HG02885 (cell line): ENCODE data around the gene SRRM2.

ENCODE experiments used
- ATAC-seq: cut with Tn5 transposase; IDR thresholded peaks from one replicate; pipeline ENCODE4 v1.9.1; 2021; ENCODE audit warnings: mild to moderate bottlenecking; ENCODE audit not compliant: unreplicated experiment, poor library complexity

Gene SRRM2

GRCh38 chr16:2737238-2737605 lies 15.2 kb upstream of the SRRM2 start:
- ATAC-seq: no peak

DNA sequence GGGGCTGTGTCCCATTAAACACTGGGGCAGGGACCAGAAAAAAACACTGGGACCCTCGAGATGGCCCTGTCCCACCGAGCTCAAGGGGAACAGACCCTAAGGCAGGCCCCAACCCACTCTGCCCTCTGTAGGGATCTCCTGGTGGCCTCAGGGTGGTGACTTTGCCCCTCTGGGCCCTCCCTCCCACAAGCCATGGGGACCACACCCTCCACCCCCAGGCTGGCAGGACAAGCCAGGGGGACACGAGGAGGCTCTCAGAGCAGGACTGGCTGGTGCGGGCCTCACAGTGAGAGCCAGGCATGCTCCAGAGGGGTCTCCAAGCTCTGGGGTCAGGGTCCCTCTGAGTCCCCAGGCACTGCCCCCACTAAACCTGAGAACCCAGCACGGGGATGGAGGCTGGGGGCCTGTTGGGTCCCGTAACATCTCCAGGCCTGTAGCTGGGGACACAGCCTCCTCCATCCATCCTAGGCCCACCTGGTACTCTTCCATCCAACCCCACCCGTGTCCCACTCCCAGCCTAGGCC lies 14.5 kb upstream of the SRRM2 start:
- ATAC-seq: no peak

DNA sequence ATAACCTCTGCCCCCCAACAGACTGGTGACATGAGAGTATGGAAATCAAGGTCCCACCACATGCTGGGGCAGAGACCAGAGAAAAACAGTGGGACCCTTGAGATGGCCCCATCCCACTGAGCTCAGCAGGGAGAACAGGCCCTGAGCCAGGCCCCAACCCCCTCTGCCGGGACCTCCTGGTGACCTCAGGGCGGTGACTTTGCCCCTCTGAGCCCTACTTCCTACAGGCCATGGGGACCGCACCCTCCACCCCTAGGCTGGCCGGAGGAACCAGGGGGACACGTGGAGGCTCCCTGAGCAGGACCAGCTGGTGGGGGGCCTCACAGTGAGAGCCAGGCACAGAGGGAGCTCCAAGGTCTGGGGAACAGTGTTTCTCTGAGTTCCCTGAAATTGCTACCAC lies 13.8 kb upstream of the SRRM2 start:
- ATAC-seq: no peak

DNA sequence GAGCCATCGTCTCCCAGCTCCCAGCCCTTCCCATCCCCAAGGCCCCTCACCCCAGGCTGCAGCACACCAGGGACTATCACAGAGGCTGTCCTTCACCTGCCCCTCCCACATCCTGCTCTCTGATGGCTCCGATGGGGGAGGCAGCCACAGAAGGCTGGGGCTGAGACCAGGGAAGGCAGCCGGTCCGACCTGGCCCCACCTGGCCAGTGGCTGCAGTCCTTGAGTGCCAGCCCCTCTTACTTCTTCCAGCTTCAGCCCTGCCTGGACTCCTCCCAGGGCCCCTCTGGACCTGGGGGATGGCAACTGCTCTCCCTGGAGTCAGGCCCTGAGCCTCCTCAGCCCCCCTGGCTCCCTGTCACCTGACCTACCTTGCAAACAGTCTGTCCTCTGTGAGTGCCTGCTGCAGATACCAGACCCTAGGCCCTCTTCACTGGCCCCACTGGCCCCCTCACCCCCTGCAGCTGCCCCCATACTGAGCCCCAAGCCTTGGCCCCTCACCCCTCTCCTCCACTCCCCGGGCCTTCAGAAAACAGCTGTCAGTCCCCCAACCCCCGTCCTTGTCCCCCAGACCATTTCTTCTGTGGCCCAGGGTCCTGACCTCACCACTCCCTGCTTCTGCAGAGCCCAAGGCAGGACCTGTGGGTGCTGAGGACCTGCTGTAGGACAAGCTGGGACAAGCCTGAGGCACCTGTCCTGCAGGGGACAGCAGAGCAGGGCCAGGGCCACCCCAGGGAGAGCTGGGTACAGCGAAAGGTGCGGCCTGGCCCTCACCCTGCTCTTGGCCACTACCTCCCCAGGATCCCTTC lies 12.6 kb upstream of the SRRM2 start:
- no peak for ATAC-seq

GRCh38 chr16:2740476-2740875 lies 12.0 kb upstream of the SRRM2 start:
- ATAC-seq: no peak

- ATAC-seq: no peak
These were observed 11.3 kb upstream of the SRRM2 start for GRCh38 chr16:2741168-2741567.

DNA sequence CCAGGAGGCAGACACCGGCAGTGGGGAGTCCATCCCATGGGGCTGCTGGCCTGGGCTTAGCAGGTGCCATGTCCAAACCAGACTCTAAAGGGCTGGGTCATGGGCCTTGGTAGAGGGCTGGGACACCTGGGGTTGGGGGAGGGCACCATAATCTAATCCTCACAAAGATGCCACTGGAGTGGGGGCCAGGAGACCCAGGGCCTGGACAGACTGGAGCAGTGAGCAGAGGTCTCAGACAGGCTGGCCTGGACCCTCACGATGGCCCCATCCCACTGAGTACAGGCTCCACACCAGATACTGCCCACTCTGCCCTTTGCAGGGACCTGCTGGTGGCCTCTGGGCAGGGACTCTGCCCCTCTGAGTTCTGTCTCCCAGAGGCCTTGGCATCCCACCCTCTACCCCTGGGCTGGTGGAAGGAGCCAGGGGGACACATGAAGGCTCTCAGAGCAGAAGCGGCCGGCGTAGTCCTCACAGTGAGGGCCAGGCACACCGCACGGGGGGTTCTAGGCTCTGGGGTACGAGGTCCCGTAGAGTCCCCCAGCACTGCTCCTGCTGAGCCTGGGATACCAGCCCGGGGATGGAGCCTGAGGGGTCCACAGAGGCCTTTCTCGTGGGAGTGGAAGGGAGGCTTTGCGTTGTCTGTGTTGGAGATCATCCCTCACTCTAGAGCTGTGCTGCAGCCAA lies 10.0 kb upstream of the SRRM2 start:
- no peak for ATAC-seq

GRCh38 chr16:2743007-2743810 lies 9.2 kb upstream of the SRRM2 start:
- ATAC-seq: no peak

- no peak for ATAC-seq
These were observed 7.7 kb upstream of the SRRM2 start for GRCh38 chr16:2744711-2745110.

DNA sequence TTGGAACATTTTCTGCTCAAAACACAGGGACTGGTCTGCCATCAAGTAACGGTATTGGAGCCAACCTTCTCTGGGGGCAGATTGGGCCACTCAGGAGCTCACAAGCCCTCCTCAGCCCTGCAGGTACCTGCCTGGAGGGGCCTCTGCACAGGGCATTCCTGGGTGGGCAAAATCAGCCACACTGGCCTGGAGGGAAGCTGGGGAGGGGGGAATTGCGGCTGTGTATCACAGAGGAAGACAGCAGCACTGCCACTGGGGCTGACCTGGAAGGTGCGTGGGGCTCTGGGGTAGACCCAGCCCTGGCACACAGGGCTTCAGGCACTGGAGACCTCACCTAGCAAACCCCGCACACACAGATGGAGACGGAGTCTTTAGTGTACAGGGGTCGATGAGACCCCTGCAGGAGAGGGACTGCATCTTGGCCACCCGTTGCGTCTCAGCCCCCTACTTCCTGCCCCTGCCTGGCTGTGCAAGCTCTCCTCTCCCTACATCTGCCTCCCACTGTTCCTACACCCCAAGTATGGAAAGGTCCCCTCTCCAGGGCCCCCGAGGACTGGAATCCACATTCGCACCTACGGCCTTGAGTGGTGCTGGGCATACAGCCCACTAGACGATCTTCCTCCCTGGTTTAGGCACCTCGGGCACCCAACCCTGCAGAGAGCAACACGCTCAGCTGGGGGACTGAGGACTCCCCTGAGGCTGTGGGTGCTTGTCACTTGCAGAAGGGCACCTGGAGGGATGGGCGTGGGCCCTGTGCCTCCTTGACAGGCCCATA lies 7.1 kb upstream of the SRRM2 start:
- ATAC-seq: no peak

GRCh38 chr16:2745961-2746360 lies 6.5 kb upstream of the SRRM2 start:
- ATAC-seq: no peak

DNA sequence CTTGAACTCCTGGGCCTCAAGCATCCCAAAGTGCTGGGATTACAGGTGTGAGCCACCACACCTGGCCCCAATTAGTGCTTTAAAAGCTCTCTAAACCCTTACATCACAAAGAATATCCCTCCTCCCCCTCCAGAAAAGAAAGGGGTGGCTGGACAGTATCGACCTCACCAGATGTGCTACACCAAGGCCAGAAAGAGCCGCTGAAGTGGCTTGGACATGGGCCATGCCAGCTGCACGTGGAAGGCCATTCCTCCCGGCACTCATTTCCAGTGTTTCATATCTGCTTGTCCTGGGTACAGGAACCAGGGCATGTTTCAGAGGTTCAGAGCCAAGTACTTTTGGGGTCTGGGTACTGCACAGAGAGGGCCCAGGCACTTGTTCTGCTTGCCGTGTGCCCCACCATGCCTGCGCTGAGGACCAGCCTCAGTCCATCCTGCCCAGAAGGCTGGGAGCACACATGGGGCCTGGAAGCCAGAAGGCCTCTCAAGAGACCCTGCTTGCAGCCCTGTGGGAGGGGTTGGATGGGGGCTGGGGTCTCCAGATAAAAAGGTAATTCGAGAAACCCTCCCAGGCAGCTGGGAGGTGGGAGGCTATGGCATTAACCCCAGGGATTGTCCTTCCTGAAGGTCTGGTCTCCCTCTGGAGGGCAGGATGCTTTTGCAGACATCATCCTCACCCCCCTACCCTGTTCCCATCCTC lies 3.5 kb upstream of the SRRM2 start:
- no peak for ATAC-seq

- no peak for ATAC-seq
These were observed 3.0 kb upstream of the SRRM2 start for GRCh38 chr16:2749476-2749875.

DNA sequence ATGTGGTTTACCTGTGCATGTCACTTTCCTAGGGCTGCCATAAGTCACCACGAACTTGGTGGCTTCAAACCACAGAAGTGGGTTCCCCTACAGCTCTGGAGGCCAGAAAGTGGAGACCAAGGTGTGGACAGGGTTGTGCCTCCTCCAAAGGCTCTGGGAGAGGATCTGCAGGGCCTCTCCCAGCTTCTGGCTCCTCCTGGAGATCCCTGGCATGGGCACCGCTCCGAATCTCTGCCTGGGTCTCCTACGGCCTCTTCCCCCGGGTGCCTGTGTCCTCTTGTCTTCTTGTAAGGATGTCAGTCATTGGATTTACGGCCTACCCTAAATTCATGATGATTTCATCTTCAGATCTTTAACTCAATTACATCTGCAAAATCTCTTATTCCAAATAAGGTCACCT lies 2.5 kb upstream of the SRRM2 start:
- no peak for ATAC-seq

GRCh38 chr16:2751577-2752034 lies 832 bp upstream of the SRRM2 start:
- peak; percentile 45 for ATAC-seq

DNA sequence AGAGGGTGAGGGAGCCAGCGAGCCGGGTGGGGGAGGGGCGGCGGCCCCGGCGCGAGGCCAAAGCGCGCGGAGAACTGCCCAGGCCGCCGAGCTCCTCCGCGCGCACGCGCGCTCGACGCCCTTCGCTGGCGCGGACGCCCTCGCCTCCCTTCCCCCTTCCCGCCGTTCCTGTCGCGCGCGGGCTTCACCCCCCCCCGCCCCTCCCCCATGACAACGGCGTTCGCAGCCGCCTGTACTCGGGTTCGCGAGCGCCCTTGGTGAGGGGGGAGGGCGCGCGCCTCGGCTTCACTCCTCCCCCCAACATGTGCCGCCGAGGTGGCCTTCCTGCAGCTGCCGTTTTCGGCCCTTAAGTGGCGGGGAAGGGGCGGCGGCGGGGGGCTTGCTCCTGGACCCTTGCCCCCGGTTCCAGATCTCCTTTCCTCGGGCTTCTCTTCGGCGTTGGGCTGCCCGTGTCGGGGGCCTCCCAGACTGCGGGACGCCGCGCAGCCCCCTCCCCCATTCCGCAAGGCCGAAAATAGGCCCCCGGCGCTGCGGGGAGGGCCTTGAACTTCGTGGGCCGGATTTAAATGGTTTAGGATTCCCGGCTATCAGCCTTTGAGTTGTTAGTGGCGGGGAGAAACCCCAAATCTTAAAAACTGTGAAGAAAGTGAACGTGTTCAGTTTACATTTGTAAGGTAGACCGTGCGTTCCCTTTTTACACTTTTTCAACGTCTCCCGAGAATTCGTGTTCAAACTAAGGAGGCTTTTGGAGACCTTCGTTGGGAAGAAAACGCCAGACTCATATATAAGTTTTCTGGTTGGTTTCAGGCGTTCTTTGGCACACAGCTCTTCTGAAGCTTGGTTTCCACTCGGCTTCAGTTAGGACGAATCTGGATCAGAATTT lies 653 bp downstream of the SRRM2 start:
- peak; percentile 48 for ATAC-seq

DNA sequence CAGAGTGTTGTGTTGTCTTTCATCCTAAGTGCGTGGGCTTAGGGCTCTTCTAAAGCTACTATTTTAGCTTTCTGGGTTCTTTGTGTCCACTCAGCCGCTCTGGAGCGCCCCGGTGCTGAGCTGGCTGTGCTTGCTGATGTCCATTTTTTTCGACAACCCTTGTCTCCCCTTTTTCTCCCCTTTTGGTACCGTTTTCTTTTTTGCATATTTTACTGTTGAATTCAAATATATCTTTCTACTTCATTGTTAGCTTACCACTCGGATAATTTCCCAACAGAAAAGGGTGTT lies 1.2 kb downstream of the SRRM2 start:
- ATAC-seq: no peak

DNA sequence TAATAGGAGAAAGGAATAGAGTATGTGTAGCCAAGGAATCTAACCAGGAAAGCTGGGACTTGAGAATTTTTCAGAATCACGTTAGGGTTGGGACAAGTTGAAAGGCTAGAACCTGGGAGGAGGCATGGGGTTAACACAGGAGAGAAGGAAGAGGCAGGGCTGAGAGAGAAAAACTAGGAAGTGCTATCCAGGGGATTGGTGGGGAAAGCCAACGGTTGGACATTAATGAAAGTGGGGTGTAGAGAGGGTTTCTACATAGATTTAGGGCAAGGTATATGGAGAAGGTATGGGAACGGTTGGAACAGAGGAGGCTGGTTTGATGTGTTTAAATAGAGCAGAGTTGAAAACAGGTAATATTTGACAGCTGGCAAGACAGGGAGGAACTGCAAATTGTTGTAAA lies 2.7 kb downstream of the SRRM2 start:
- ATAC-seq: no peak
